Fibroblast of mammary gland (primary cell): ENCODE data around the gene EDDM13.
A peak's percentile ranks its signal among the peaks of the same experiment; 100 is the strongest.
"Not testable (repeated sequence)": the region's sequence is repeated elsewhere in the genome, so short reads cannot be mapped to it uniquely, and the experiment has no call there.

ENCODE experiments used
- DNase-seq: peaks from one replicate; pipeline ENCODE4 v3.0.0-alpha.2; 2010; ENCODE audit warnings: low read depth
- H3K4me3 ChIP-seq: 2 replicates; pipeline ENCODE4 v1.5.1; 2011; ENCODE audit warnings: low read depth, mild to moderate bottlenecking, low read length, moderate library complexity; ENCODE audit not compliant: control insufficient read depth
- TF ChIP-seq, protein P1 (sequence below): conservative IDR thresholded peaks from 2 replicates; pipeline ENCODE4 v1.5.1; 2011; ENCODE audit warnings: low read depth, low read length, inconsistent platforms; ENCODE audit not compliant: control insufficient read depth, insufficient read depth

EDDM13 gene, protein sequence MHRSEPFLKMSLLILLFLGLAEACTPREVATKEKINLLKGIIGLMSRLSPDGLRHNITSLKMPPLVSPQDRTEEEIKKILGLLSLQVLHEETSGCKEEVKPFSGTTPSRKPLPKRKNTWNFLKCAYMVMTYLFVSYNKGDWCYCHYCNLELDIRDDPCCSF

DNA sequence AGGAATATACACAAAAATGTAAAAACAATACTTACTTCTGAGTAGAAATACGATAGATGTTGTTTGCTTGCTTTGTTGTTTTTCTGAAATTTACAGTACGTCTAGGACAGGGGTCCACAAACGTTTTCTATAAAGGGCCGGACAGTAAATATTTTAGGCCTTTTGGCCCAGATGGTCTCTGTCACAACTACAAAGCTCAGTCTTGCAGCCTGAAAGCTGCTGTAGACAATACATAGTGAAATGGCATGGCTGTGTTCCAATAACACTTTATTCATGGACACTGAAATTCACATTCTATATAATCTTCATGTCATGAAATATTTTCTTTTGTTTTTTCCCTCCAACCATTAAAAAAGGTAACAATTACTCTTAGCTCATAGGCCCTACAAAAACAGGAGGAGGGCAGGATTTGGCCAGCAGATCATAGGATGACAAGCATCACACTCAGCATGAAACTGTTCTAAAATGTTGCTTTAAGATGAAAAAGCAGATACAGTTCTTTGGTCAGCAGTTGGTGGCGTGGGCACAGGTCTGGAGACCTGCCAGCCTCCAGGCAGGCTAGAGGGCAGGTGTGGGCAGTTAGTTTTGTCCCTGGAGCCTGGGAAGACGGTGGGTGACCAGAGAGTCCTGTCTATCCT lies at the start of gene EDDM13:
Gene EDDM13, plus strand, starts transcription at position 588 of the 638 bp plus-strand sequence. CDS start 87 bp downstream, outside the sequence.
- H3K4me3 ChIP-seq = no peak within 1 kb of the TSS
- no peak for DNase-seq
- TF ChIP-seq, protein P1, sequence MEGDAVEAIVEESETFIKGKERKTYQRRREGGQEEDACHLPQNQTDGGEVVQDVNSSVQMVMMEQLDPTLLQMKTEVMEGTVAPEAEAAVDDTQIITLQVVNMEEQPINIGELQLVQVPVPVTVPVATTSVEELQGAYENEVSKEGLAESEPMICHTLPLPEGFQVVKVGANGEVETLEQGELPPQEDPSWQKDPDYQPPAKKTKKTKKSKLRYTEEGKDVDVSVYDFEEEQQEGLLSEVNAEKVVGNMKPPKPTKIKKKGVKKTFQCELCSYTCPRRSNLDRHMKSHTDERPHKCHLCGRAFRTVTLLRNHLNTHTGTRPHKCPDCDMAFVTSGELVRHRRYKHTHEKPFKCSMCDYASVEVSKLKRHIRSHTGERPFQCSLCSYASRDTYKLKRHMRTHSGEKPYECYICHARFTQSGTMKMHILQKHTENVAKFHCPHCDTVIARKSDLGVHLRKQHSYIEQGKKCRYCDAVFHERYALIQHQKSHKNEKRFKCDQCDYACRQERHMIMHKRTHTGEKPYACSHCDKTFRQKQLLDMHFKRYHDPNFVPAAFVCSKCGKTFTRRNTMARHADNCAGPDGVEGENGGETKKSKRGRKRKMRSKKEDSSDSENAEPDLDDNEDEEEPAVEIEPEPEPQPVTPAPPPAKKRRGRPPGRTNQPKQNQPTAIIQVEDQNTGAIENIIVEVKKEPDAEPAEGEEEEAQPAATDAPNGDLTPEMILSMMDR = no peak

DNA sequence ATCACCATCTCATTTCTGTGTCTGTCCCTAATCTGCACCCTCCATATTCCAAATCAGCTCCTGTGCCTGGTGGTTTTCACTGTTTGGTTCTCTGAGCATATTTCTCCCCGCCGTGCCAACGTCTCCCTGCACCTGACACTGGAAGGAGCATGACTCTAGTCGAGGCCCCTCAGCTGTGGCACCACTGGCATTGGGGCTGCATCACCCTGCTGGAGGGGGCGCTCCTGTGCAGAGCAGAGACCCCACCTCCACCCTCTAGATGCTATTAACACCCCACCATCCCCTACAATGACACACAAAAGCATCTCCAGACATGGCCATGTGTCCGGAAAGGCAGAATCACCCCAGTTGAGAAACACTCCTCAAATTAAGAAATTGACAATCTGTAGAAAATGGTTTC lies 49.6 kb upstream of the EDDM13 start:
- TF ChIP-seq, protein P1 = no peak
- H3K4me3 ChIP-seq = no peak overlapping the region
- DNase-seq = no peak

DNA sequence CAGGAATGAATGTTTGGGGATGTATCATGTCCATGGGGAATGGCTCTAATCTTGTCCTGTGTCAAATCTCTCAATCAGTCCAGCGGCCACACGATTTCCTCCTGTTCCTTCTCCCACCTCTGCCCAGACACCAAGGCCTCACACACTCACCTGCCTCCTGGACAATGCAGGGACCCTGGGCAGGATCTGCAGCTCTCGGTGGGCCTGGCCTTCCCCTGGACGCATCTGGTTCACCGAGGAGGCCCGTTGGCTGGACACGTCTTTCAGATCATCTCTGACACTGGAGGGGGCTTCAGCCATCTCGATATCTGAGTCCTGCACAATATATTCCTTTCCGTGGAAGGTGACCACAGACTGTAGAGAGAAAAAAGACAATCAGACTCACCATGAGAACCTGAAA lies 49.1 kb upstream of the EDDM13 start:
- TF ChIP-seq, protein P1 = no peak
- no peak for DNase-seq
- no peak overlapping the region for H3K4me3 ChIP-seq

DNA sequence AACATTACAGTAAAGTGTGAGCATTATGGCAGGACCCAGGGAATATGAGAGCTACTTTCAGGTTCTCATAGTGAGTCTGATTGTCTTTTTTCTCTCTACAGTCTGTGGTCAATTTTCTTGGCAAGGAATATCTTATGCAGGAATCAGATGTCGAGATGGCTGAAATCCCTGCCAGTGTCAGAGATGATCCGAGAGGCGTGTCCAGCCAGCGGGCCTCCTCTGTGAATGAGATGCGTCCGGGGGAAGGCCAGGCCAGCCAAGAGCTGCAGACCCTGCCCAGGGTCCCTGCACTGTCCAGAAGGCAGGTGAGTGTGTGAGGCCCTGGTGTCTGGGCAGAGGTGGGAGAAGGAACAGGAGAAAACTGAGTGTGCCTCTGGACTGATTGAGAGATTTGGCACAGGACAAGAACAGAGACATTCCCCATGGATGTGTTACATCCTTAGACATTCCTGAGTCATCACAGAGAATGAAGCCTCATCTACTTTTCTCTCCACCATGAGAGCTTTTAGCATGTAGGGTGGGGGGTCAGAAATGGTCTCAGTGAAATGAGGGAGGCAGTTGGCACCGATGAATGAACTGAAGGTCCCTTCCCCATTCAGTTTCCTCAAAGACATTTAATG lies 27.3 kb upstream of the EDDM13 start:
- peak; percentile 70 for DNase-seq
- H3K4me3 ChIP-seq = no peak overlapping the region
- TF ChIP-seq, protein P1 = no peak

- not testable (repeated sequence) for DNase-seq, H3K4me3 ChIP-seq
Observed at GRCh38 chr19:56245764-56246163, 26.8 kb upstream of the EDDM13 start.

- not testable (repeated sequence) for DNase-seq
Observed at GRCh38 chr19:56248736-56249338, 23.7 kb upstream of the EDDM13 start.

GRCh38 chr19:56252699-56253422 lies 19.7 kb upstream of the EDDM13 start:
- TF ChIP-seq, protein P1 = peak; percentile 97
- no peak overlapping the region for H3K4me3 ChIP-seq
- DNase-seq = peak; percentile 80

More at GRCh38 chr19:56248736-56249338, 23.7 kb upstream of the EDDM13 start:
- not testable (repeated sequence) for H3K4me3 ChIP-seq
